D721Med (cell line): ENCODE data around the gene ABHD14A.

Source experiments
- DNase-seq: peaks from one replicate; pipeline ENCODE4 v3.0.0; 2011; ENCODE audit warnings: low spot score; ENCODE audit not compliant: insufficient read length
- FAIRE-seq: peaks from 2 replicates; lab custom pipeline; 2011; peaks lifted over from hg19 to GRCh38; lab: Jason Lieb, UNC
- TF ChIP-seq, protein P1 (sequence below): IDR thresholded peaks from 2 replicates; pipeline ENCODE4 v1.5.1; 2012; ENCODE audit warnings: mild to moderate bottlenecking, control low read depth; ENCODE audit not compliant: insufficient read depth; ENCODE audit errors: missing control alignments

The ABHD14A gene

DNA sequence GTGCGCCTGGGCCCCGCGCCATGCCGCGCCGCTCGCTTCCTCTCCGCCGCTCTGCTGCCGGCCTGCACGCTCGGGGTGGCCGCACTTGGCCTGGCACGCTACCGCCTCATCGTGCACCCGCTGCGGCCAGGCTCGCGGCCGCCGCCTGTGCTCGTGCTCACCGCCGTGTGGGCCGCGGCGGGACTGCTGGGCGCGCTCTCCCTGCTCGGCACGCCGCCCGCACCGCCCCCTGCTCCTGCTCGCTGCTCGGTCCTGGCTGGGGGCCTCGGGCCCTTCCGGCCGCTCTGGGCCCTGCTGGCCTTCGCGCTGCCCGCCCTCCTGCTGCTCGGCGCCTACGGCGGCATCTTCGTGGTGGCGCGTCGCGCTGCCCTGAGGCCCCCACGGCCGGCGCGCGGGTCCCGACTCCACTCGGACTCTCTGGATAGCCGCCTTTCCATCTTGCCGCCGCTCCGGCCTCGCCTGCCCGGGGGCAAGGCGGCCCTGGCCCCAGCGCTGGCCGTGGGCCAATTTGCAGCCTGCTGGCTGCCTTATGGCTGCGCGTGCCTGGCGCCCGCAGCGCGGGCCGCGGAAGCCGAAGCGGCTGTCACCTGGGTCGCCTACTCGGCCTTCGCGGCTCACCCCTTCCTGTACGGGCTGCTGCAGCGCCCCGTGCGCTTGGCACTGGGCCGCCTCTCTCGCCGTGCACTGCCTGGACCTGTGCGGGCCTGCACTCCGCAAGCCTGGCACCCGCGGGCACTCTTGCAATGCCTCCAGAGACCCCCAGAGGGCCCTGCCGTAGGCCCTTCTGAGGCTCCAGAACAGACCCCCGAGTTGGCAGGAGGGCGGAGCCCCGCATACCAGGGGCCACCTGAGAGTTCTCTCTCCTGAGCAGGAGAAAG is 18.7 kb upstream of the ABHD14A start:
- TF ChIP-seq, protein P1, sequence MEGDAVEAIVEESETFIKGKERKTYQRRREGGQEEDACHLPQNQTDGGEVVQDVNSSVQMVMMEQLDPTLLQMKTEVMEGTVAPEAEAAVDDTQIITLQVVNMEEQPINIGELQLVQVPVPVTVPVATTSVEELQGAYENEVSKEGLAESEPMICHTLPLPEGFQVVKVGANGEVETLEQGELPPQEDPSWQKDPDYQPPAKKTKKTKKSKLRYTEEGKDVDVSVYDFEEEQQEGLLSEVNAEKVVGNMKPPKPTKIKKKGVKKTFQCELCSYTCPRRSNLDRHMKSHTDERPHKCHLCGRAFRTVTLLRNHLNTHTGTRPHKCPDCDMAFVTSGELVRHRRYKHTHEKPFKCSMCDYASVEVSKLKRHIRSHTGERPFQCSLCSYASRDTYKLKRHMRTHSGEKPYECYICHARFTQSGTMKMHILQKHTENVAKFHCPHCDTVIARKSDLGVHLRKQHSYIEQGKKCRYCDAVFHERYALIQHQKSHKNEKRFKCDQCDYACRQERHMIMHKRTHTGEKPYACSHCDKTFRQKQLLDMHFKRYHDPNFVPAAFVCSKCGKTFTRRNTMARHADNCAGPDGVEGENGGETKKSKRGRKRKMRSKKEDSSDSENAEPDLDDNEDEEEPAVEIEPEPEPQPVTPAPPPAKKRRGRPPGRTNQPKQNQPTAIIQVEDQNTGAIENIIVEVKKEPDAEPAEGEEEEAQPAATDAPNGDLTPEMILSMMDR: peak; percentile 18
- DNase-seq: no peak
- no peak for FAIRE-seq

DNA sequence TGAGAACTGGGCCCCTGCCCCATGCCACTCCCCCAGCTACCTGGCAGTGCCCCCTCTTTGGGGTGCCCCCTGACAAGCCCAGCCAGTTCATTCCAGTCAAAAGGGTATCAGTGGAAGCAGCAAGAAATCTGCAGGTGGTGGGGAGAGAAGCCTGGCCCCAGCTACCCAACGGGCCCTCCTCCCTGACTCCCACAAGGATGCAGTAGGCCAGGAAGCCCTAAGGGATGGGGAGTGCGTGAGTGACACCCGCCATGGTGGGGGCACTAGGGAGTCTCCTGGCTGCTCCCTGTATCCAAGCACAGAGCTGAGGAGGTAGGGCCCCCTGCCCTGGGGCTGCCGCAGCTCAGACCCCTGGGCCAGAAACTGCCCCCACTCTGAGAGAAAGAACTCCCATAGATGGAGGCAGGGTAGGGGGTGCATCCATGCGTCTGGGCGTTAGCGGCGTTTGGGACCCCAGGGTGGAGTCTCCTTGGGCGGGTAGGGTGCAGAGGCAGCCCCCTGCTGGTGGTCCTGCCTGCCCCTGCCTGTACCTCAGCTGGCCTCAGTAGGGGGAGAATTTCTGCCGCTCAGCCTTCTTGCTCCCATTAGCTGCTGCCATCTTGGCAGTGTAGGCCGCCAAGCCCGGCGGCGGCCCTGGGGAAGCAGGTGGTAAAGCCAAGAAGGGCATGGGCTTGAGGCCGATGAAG is 17.2 kb upstream of the ABHD14A start:
- TF ChIP-seq, protein P1: no peak
- DNase-seq (no peak), FAIRE-seq (no peak)

DNA sequence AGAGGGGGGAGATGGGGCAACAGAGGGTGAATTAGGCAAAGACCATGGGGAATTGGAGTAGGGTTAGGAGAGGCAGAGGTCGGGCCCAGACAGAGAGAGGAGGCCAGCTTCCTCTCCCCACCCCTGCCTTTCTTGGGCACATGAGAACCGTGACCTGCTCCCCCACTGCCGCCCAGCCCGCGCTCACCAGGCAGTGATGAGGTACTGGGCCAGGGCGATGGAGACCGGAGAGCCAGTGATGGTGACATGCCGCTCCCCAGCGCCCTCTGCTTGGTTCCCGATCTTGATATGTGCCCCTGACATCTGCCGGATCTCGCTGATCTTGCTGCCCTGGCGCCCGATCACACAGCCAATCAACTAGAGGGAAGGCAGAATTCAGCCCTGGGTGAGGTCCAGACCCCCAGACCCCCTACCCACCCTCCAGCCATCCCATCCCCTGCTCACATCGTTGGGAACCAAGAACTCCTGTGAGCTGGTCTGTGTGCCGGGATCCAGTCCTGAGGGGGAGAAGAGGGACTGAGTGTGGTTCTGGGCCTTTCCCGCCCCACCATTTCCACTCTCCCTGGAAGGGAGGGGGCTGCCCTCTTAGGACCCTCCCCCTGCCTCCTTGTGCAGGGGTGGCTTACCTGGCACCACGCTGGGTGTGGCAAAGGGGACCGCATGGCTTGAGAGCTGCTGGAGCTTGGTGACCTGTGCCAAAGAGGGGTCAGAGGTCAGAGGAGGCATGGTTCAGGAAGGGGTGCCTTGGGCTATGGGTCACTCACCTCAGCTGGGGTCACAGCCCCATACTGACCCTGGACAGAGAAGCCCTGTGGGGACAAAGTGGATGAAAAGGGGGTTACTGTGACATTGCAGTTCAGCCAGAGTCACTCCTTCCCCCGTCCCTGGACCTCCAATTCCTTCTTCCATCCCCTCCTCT is 16.0 kb upstream of the ABHD14A start:
- FAIRE-seq: no peak
- DNase-seq: no peak
- TF ChIP-seq, protein P1: no peak

DNA sequence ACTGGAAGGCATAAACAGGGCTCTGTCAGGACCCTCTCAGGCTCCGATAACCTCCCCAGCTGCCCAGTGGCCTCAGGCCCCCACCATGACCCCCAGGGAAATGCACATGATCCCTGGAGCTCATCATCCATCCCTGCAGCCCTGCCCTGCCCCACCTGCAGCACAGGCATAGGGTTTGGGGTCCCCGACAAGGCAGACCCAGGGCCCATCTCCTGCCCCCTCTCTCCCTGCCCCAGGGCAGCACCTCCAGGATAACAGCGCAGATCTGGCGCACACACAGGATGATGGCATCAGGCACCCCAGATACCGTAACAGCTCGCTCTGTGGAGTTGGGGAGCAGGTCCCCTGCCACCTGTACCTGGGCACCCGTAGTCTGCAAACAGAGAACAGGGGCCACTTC is 15.2 kb upstream of the ABHD14A start:
- FAIRE-seq (no peak), DNase-seq (no peak)
- TF ChIP-seq, protein P1: no peak

DNA sequence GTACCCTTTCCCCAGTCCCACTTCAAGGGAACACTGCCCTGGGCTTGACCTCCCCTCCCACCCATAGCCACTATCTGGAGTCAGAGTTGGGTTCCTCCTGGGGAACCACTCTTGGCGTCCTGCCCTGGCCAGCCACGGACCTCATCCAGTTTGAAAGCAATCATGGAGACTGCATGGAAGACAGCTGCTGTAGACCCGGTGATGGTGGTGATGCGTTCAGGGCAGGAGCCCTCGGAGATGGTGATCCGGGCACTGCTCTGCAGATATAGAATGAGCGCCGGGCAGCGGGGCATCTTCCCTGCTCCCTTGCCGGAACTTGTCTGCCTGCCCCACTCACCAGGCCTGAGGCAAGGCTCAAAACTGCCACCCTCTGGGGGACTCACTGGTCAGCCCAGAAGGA is 14.5 kb upstream of the ABHD14A start:
- FAIRE-seq: no peak
- no peak for DNase-seq
- TF ChIP-seq, protein P1: no peak

DNA sequence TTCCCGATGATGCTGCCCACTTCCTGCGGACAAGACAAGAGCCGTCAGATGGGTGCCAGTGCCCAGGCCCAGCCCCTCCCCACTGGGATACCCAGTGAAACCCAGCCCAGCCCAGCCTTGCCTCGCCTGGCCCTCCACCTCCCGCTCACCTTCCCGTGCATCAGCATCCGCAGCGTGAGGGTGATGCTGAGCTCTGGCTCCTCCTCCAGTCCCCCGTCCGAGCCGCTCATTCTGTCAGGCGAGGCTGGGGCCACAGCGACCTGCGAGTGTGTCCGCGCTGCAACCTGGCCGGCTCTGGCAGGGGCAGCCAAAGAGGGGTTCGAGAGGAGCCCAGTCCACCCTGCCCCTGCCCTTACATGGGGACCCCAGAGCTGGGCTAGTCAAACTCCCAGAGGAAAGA is 13.9 kb upstream of the ABHD14A start:
- DNase-seq: no peak
- TF ChIP-seq, protein P1: no peak
- no peak for FAIRE-seq
